ENCODE measurements around the gene SLC25A38. TPM values are rescaled to one million over a fixed set of nuclear protein-coding genes. Genes with fewer than 3 reads are reported as not detected.

Gene SLC25A38
- total RNA-seq, 1 experiment from 2014 or later: 48.2 TPM

DNA sequence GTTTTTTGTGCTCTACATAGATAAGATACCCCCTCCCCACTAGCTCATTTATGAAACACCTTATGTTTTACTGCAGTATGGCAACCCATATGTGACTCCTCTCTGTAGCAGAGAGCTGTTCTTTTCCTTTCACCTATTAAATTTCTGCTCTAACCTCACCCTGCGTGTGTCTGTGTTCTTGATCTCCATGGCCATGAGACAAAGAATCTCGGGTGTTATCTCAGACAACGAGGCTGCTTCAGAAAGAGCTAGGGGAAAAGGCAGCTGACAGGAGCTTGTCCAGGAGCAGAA, 35.6 kb upstream of the SLC25A38 start:
- H3K4ac ChIP-seq (ENCODE audit: low read depth, low read length): no peak overlapping the region
- no peak overlapping the region for H3K27ac ChIP-seq (ENCODE audit: insufficient read length, low read depth, low read length)
- H3K27me3 Mint-ChIP-seq (ENCODE audit: low read depth): no peaks in the 10 kb centered on the region
- H3K56ac ChIP-seq (ENCODE audit: insufficient read length, low read depth, low read length): no peak overlapping the region
- no peak overlapping the region for H3K23ac ChIP-seq (ENCODE audit: insufficient read length, low read depth, low read length)
- H3K14ac ChIP-seq (ENCODE audit: insufficient read depth, low read length): no peak overlapping the region
- no peak overlapping the region for H2BK5ac ChIP-seq (ENCODE audit: insufficient read length, low read length)
- H3K23me2 ChIP-seq (ENCODE audit: insufficient read length, low read depth, low read length, poor library complexity, severe bottlenecking): no peaks in the 10 kb centered on the region
- H2AK5ac ChIP-seq (ENCODE audit: insufficient read length, low read length): no peak overlapping the region
- no peak overlapping the region for H4K8ac ChIP-seq (replicated peaks; ENCODE audit: insufficient read length, low read depth, low read length)
- H3K4me3 Mint-ChIP-seq: no peak overlapping the region
- H3K27me3 ChIP-seq (ENCODE audit: insufficient read depth, low read length): no peaks in the 10 kb centered on the region
- no peak overlapping the region for H2BK12ac ChIP-seq (ENCODE audit: insufficient read length, low read depth, low read length)
- no peaks in the 10 kb centered on the region for H3K36me3 Mint-ChIP-seq (ENCODE audit: insufficient read depth in 1 of 3, low read depth in 3 of 3)
- no peak overlapping the region for H2BK120ac ChIP-seq (ENCODE audit: low read depth, low read length, poor library complexity, severe bottlenecking)
- no peak overlapping the region for H4K5ac ChIP-seq (ENCODE audit: insufficient read length, low read depth, low read length)
- H3K18ac ChIP-seq (ENCODE audit: insufficient read length, low read depth, low read length): no peak overlapping the region
- DNase-seq: no peak
- no peaks in the 10 kb centered on the region for H3K79me2 ChIP-seq (ENCODE audit: insufficient read depth, low read length)
- no peaks in the 10 kb centered on the region for H4K20me1 ChIP-seq (ENCODE audit: control insufficient read depth, insufficient read depth, insufficient read length)
- no CpG with 5 or more reads among the region's 3 CpGs for WGBS (ENCODE audit: extremely low coverage, insufficient read length, low lambda C conversion rate)
- H3K79me1 ChIP-seq (ENCODE audit: insufficient read depth, low read depth, low read length, poor library complexity, severe bottlenecking): no peaks in the 10 kb centered on the region
- H2AFZ ChIP-seq (ENCODE audit: low read length): no peak overlapping the region
- H3K4me1 ChIP-seq (ENCODE audit: insufficient read depth, low read length): peaks cover 12% of the 10 kb centered on the region; the same call in 1 of the 2 replicates
- H4K91ac ChIP-seq (ENCODE audit: insufficient read length, low read depth, low read length): no peak overlapping the region
- peak overlapping the region; percentile 31 for H3K4me2 ChIP-seq (ENCODE audit: insufficient read depth, insufficient read length, low read length)
- H3K27ac Mint-ChIP-seq: peak overlapping the region in 2 of 3 experiments; percentile 45; a peak in 4 of 7 replicates
- no peak overlapping the region for H2BK20ac ChIP-seq (ENCODE audit: low read depth, low read length, poor library complexity, severe bottlenecking)
- H3K4me1 Mint-ChIP-seq: peaks cover 28 to 29% of the 10 kb centered on the region in 2 experiments
- TF ChIP-seq, protein P1, sequence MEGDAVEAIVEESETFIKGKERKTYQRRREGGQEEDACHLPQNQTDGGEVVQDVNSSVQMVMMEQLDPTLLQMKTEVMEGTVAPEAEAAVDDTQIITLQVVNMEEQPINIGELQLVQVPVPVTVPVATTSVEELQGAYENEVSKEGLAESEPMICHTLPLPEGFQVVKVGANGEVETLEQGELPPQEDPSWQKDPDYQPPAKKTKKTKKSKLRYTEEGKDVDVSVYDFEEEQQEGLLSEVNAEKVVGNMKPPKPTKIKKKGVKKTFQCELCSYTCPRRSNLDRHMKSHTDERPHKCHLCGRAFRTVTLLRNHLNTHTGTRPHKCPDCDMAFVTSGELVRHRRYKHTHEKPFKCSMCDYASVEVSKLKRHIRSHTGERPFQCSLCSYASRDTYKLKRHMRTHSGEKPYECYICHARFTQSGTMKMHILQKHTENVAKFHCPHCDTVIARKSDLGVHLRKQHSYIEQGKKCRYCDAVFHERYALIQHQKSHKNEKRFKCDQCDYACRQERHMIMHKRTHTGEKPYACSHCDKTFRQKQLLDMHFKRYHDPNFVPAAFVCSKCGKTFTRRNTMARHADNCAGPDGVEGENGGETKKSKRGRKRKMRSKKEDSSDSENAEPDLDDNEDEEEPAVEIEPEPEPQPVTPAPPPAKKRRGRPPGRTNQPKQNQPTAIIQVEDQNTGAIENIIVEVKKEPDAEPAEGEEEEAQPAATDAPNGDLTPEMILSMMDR (conservative IDR thresholded peaks at IDR 0.05): no peak
- H3K9me3 Mint-ChIP-seq: no peaks in the 10 kb centered on the region
- no peaks in the 10 kb centered on the region for H3K9me3 ChIP-seq (ENCODE audit: control insufficient read depth, low read depth, low read length)
- no peak overlapping the region for H2BK15ac ChIP-seq (ENCODE audit: low read depth, low read length)
- no peak overlapping the region for H3T11ph ChIP-seq (ENCODE audit: low read length)
- no peak overlapping the region for H3K9ac ChIP-seq (ENCODE audit: extremely low read depth, insufficient read length, low read length)

All from H9 (cell line).